NT2/D1 (cell line): Measurements from ENCODE around the gene NTN1.

ENCODE experiments used
- SUZ12 ChIP-seq: IDR thresholded peaks from 2 replicates; pipeline ENCODE4 v1.6.1; 2011; ENCODE audit not compliant: insufficient read length, insufficient read depth; ENCODE audit errors: extremely low read depth
- YY1 ChIP-seq: IDR thresholded peaks from 2 replicates; pipeline ENCODE4 v1.6.1; 2011; ENCODE audit not compliant: insufficient read length, insufficient read depth

GRCh38 chr17:9004961-9005285, 16.4 kb upstream of the NTN1 start:
- no peak for TF ChIP-seq SUZ12
- no peak for TF ChIP-seq YY1
